ENCODE data around the gene ZFAND3. TPM values are rescaled to one million over a fixed set of nuclear protein-coding genes. Genes with fewer than 3 reads are reported as not detected.
"Not testable (repeated sequence)": the region's sequence is repeated elsewhere in the genome, so short reads cannot be mapped to it uniquely, and the experiment has no call there.

ZFAND3 gene
- total RNA-seq, 1 experiment from 2014 or later = 26.2 TPM

DNA sequence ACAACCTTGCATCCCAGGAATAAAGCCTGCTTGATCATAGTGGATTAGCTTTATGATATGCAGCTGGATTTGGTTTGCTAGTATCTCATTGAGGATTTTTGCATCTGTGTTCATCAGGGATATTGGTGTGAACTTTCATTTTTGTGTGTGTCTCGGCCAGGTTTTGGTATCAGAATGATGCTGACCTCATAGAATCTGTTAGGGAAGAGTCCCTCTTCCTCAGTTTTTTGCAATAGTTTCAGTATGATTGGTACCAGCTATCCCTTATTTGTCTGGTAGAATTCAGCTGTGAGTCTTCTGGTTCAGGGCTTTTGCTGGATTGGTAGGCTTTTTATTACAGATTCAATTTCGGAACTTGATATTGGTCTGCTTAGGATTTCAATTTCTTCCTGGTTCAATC lies 132.5 kb downstream of the ZFAND3 start:
- no peaks in the 10 kb centered on the region; the same call in 1 of the 2 replicates for H3K36me3 ChIP-seq
- no peak for DNase-seq
- H3K4me3 ChIP-seq = no peak overlapping the region
- H3K27me3 ChIP-seq = no peaks in the 10 kb centered on the region
- H3K9me3 ChIP-seq = peaks cover 4% of the 10 kb centered on the region; the same call in 1 of the 2 replicates

DNA sequence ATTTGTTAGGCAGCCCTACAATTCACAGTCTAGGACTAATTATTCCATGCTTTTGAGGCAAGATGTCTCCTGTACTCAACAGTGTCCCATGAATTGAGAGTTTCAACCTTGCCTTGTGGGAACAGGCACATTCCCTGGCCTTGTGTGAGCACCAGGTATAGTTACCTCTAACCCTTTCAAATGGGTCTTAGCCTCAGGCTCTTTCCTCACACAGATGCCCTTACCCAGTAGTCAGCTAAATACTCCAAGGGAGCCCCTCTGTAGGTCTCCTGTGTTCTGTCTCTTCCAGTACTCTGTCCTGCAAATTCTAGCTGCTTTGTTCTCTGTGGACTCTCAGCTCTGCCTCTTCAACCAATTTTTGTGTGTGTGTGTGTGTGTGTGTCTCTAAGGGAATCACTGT lies 135.3 kb downstream of the ZFAND3 start:
- Histone ChIP-seq H3K36me3 (no peaks in the 10 kb centered on the region; the same call in 1 of the 2 replicates), H3K9me3 (no peaks in the 10 kb centered on the region; the same call in 1 of the 2 replicates), H3K4me3 (no peak overlapping the region), H3K27me3 (no peaks in the 10 kb centered on the region)
- no peak for DNase-seq

DNA sequence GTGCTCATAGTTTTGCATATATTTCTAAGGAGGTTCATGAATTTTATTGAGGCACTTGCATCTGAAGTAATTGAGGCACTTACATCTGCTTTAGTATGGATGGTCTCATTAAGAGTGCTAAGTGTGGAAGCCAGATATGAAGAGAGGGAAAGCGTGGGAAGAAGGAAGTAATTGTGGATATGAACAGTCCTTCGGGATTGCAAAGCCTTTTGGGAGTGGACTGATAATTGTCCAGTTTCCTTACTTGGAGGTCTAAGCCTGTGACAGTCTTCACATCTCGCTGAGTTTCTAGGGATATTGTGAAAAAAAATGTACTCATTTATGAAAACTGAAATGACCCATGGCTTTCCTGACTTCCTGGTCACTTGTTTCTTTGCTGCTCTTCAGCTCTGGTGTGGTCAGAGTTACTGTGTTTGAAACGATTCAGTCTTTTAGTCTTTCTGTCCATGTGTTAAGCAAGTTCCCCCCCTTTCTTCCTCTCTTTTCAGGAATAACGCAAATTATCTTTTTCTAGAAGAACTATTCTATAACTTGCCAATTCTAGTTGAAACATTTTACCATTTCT lies 137.3 kb downstream of the ZFAND3 start:
- Histone ChIP-seq H3K4me3 (no peak overlapping the region), H3K27me3 (no peaks in the 10 kb centered on the region), H3K9me3 (no peaks in the 10 kb centered on the region; the same call in 1 of the 2 replicates), H3K36me3 (peaks cover under 1% of the 10 kb centered on the region; the same call in 1 of the 2 replicates)
- no peak for DNase-seq

DNA sequence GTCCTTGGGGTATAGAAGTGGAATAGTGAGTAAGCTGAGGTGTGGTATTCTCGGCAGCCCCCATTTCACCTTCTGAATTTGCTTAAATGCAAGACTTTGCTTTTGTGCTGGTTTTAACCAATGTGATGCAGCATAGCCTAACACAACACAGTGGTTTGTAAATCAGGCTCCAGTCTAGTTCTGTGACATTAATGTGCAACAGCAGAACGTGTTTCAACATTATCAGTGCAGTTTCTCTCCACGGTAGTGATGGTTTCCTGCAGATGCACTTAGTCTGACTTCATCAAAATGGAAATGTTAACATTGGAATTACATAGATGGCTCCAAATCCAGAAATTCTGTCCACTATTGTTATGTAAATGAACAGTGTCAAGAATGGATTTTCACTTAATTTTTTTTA lies 139.5 kb downstream of the ZFAND3 start:
- Histone ChIP-seq H3K4me3 (no peak overlapping the region), H3K27me3 (no peaks in the 10 kb centered on the region), H3K36me3 (peaks cover 13% of the 10 kb centered on the region), H3K9me3 (peaks cover 3% of the 10 kb centered on the region; the same call in 1 of the 2 replicates)
- DNase-seq = no peak

DNA sequence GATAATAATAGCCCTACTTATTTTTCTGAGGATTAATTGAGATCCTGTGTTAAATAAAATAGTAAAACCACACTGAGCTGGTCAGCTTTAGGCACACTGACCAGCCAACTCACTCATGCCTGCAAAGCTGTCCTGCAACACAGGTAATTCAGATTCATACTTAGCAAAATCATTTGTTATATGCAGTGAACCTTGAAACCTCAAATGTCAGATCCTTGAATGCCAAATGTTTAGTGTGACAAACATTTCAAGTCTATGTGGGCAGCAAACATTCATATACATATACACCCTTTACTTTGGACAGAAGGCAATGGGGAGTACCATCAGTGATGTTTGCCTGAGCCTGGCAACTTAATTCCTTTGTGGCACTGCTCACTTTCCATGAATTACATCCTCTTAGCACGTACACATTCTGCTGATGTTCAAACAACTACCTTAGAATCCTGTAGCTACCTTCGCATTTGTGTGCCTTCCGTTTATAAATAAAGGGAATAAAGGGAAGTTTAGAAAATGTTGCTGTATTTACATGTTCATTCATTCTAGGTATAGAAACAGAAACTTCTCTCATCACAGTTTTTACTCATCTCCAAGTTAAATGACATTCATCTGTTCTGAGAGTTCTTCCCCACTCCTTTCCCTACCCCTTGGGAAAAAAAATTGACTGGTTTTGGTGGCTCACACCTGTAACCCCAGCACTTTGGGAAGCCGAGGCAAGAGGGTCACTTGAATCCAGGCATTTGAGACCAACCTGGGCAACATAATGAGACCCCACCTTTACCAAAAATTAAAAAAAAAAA lies 140.8 kb downstream of the ZFAND3 start:
- Histone ChIP-seq H3K4me3 (no peak overlapping the region), H3K9me3 (peaks cover 3% of the 10 kb centered on the region; the same call in 1 of the 2 replicates), H3K36me3 (peaks cover 20% of the 10 kb centered on the region), H3K27me3 (no peaks in the 10 kb centered on the region)
- no peak for DNase-seq

DNA sequence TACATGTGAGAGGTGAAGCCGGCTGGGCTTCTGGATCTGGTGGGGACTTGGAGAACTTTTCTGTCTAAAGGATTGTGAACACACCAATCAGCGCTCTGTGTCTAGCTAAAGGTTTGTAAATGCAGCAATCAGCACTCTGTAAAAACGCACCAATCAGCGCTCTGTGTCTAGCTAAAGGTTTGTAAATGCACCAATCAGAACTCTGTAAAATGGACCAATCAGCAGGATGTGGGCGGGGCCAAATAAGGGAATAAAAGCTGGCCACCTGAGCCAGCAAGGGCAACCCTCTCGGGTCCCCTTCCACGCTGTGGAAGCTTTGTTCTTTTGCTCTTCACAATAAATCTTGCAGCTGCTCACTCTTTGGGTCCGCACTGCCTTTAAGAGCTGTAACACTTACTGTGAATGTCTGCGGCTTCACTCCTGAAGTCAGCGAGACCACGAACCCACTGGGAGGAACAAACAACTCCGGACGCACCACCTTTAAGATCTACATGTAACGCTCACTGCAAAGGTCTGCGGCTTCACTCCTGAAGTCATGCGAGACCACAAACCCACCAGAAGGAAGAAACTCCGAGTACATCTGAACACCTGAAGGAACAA lies 143.1 kb downstream of the ZFAND3 start:
- not testable (repeated sequence) for H3K4me3 ChIP-seq

DNA sequence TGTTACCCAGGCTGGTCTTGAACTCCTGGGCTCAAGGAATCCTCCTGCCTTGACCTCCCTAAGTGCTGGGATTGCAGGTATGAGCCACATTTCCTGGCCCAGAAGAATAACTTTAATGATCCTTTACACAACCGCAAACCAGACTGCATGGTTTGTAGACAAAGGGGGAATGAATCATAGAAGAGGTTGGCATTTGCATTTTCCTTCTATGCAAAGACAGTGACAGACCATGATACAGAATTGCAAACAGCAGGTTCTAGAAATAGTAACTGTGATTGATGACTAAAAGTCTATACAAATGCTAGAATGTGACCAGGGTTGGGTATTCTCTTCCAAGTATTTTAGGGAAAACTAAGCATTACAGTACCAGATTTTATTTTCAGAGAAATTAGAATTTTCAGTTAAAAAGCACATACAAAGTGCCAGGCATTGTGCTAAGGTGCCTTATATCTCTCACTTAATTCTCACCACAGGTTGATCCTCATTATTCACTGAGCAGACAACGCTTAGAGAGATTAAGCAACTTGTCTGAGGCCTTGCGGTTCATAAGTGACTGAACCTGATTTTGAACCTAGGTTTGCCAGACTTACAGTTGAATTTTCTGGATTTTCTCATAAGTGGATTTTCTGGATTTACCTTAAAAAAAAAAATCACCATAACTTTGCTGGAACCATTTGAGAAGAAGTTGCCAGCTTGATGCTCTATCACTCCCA lies 146.6 kb downstream of the ZFAND3 start:
- Histone ChIP-seq H3K27me3 (no peaks in the 10 kb centered on the region), H3K9me3 (peaks cover 5% of the 10 kb centered on the region), H3K4me3 (no peak overlapping the region), H3K36me3 (peaks cover 32% of the 10 kb centered on the region)
- no peak for DNase-seq

More for the DNA sequence above, 143.1 kb downstream of the ZFAND3 start:
- peaks cover 32% of the 10 kb centered on the region for H3K36me3 ChIP-seq
- not testable (repeated sequence) for H3K27me3 ChIP-seq, H3K9me3 ChIP-seq, DNase-seq

DNA sequence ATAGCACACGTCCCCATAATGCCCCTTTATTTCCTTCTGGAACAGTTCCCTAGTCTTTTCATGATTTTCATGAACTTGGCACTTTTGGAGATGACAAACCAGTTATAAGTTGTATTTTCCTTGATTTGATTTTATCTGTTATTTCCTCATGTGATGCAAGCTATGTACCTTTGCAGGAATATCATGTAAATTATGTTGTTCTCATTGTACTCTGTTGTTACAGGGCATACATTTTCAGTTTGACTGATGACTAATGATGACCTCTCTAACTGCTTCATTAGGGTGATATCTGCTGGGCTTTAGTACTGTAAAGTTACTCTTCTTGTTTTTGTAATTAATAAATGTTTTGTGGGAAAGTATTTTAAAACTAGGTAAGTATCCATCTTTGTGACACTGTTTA lies 147.3 kb downstream of the ZFAND3 start:
- Histone ChIP-seq H3K9me3 (peaks cover 5% of the 10 kb centered on the region), H3K4me3 (no peak overlapping the region), H3K27me3 (no peaks in the 10 kb centered on the region), H3K36me3 (peaks cover 31% of the 10 kb centered on the region)
- DNase-seq = no peak

DNA sequence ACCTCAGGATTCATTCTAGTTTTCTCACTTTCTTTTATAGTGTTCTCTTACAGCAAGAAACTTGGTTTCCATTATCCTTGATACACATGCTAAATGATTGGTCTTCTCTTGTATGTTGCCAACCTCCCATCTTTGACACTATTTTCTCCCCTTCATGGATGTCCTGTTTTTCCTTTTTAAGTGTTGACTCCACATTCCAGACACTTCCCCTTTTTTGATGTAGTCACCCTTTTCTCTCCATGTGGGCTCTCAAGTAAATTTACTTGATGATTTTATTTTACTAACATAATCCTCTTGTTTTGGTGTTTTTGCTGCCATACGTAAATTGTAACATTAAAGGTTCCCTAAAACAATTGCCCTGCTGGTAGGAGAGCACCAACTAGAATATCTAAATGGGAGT lies 148.1 kb downstream of the ZFAND3 start:
- Histone ChIP-seq H3K36me3 (peaks cover 25% of the 10 kb centered on the region), H3K4me3 (no peak overlapping the region), H3K9me3 (peaks cover 3% of the 10 kb centered on the region), H3K27me3 (no peaks in the 10 kb centered on the region)
- DNase-seq = no peak

DNA sequence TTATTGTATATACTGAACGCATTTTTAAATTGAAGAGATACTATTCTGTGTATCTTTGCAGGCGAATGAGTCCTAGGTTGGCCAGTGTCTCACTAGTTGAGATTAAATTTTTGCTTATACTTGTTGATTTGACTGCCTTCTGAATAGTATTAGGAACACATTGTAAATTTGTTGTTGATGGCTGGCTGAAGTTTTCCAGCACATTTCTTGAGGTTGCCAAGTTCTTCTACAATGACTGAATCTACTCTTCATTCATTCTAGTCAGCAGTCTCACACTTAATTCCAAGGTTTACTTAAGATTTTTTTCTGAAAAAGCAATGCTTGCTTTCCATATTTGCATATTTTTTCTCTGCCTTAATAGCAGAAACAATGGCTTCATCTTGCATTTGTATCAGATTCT lies 151.7 kb downstream of the ZFAND3 start:
- no peak for DNase-seq
- Histone ChIP-seq H3K36me3 (peaks cover 14% of the 10 kb centered on the region; the same call in 1 of the 2 replicates), H3K4me3 (no peak overlapping the region), H3K27me3 (no peaks in the 10 kb centered on the region), H3K9me3 (peaks cover 12% of the 10 kb centered on the region)

DNA sequence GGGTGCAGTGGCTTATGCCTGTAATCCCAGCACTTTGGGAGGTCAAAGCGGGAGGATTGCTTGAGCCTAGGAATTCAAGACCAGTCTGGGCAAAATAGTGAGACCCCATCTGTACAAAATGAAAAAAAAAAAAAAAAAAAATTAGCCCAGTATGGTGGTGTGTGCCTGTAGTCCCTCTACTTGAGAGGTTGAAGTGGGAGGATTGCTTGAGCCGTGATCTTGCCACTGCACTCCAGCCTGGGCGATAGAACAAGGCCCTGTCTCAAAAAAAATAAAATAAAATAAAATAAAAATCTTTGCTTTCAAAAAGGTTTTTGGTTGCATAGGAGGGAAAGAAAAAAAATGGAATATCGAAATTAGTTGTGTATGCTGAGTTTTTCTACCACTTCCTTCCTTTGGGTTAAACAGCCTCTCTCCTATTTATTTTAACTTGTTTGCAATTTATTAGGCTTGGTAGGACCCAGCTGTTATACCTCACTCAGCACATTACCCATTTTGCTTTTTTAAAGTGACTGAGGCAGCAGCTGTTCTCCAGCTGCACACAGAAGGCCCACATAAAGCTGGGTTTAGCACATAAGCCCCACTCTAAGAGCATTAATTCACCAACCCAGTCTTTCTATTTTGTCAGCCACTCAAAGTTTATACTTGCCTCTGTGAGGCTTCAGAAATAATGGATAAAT lies 152.3 kb downstream of the ZFAND3 start:
- Histone ChIP-seq H3K4me3 (no peak overlapping the region), H3K27me3 (no peaks in the 10 kb centered on the region), H3K36me3 (peaks cover 14% of the 10 kb centered on the region; the same call in 1 of the 2 replicates), H3K9me3 (peaks cover 12% of the 10 kb centered on the region)
- DNase-seq = no peak

DNA sequence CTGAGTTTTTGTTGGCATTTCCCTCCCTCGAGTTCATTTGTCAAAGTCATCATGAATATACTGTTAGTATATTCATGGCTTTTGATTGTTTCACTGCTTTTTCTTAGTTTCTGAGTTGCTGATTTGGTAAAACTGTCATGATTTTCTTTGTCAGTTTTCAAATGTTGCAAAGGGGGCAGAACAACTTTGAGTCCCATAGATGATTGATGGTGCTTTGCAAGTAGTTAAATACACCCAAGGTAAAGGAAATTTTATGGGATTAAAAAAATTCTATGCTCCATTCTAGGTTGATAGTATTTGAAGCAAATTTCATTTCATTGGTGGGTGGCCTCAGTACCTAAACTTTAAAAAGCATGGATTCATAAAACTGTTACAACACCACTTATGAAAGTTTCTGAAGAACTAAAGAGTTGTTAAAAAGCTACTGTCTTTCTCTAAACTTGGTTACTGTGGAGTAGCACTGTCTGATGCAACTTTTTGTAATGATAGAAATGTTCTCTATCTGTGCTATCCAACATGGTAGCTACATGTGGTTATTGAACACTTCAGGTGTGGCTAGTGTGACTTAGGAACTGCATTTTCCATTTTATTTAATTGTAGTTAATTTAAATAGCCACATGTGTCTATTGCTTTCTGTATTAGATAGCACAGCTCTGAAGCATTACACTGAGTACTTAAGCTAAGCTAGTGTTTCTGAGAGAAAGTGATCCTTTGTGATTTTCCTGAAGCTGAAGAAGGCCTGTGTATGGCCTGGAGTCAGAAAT lies 153.6 kb downstream of the ZFAND3 start:
- peaks cover 9% of the 10 kb centered on the region; the same call in 1 of the 2 replicates for H3K36me3 ChIP-seq
- H3K27me3 ChIP-seq = no peaks in the 10 kb centered on the region
- no peak for DNase-seq
- H3K9me3 ChIP-seq = peaks cover 10% of the 10 kb centered on the region
- H3K4me3 ChIP-seq = no peak overlapping the region

DNA sequence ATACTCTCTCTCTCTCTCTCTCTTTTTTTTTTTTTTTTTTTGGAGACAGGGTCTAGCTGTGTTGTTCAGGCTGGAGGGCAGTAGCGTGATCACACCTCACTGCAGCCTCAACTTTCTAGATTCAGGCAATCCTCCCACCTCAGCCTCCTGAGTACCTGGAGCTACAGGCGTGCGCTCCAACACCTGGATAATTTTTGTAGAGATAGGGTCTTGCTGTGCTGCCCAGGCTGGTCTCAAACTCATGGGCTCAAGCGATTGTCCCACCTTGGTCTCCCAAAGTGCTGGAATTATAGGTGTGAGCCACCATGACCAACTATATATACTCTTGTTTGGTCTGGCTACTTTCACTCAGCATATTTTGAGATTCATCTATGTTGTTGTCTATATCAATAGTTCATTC lies 154.9 kb downstream of the ZFAND3 start:
- no peak for DNase-seq
- Histone ChIP-seq H3K9me3 (peaks cover 10% of the 10 kb centered on the region), H3K36me3 (peaks cover 9% of the 10 kb centered on the region; the same call in 1 of the 2 replicates), H3K27me3 (no peaks in the 10 kb centered on the region), H3K4me3 (no peak overlapping the region)

DNA sequence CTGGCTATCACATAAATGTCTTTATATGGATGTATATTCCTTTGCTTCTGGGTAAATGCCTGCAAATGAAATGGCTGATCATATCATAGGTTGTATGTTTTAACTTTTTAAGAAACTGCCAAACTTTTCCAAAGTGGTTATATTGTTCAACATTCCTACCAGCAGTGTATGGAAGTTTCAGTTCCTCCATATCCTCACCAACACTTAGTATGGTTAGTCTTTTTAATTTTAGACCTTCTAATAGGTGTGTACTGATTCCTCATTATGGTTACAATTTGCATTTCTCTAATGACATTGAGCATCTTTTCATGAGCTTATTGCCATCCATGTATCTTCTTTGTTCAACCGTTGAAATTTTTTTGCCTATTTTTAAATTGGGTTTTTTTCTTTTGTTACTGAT lies 155.4 kb downstream of the ZFAND3 start:
- Histone ChIP-seq H3K27me3 (no peaks in the 10 kb centered on the region), H3K4me3 (no peak overlapping the region), H3K36me3 (peaks cover 9% of the 10 kb centered on the region; the same call in 1 of the 2 replicates), H3K9me3 (peaks cover 10% of the 10 kb centered on the region)
- DNase-seq = no peak

DNA sequence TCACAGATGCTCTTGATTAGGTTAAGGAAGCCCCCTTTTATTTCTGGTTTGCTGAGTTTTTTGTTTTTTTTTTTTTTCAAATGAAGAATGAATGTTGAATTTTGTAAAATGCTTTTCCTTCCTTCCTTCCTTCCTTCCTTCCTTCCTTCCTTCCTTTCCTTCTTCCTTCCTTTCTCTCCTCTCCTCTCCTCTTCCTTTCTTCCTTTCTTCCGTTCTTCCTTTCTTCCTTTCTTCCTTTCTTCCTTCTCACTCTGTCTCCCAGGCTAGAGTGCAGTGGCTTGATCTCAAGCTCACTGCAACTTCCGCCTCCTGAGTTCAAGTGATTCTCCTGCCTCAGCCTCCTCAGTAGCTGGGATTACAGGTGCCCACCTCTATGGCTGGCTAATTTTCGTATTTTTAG lies 158.2 kb downstream of the ZFAND3 start:
- Histone ChIP-seq H3K4me3 (no peak overlapping the region), H3K36me3 (peaks cover 9% of the 10 kb centered on the region; the same call in 1 of the 2 replicates), H3K27me3 (no peaks in the 10 kb centered on the region), H3K9me3 (peaks cover 10% of the 10 kb centered on the region)
- no peak for DNase-seq

Measured in MG63 (cell line).